Neural cell (in vitro differentiated cells): ENCODE results near the gene DOCK2. TPM values are rescaled to one million over a fixed set of nuclear protein-coding genes. Genes with fewer than 3 reads are reported as not detected.

ENCODE experiments used
- H2AFZ ChIP-seq: fragments of 200-600, 300-800 bp; sonication (generic), shearing (Covaris generic); 2 replicates; pipeline ENCODE4 v1.6.0; 2014; ENCODE audit warnings: low read depth, mild to moderate bottlenecking, antibody characterized with exemption, low read length, moderate library complexity
- H3F3A ChIP-seq: fragments of 200-600 bp; shearing (Covaris generic); 2 replicates; pipeline ENCODE4 v1.6.1; 2016; ENCODE audit warnings: mild to moderate bottlenecking, moderate library complexity, mixed read lengths, antibody characterized with exemption, low read length; ENCODE audit not compliant: insufficient read depth, poor library complexity, severe bottlenecking
- H3K27ac ChIP-seq: fragments of 200-600, 300-800 bp; sonication (generic), shearing (Covaris generic); 2 replicates; pipeline ENCODE4 v1.5.1; 2014; ENCODE audit warnings: mild to moderate bottlenecking, low read length, moderate library complexity
- H3K27me3 ChIP-seq: fragments of 300-800, 200-600 bp; sonication (generic), shearing (Covaris generic); 2 replicates; pipeline ENCODE4 v1.6.0; 2014; ENCODE audit warnings: mild to moderate bottlenecking, low read depth, low read length, moderate library complexity; ENCODE audit not compliant: insufficient read depth
- H3K36me3 ChIP-seq: fragments of 300-800, 200-600 bp; sonication (generic), shearing (Covaris generic); 2 replicates; pipeline ENCODE4 v1.5.1; 2014; ENCODE audit warnings: mild to moderate bottlenecking, antibody characterized with exemption, low read length, moderate library complexity; ENCODE audit not compliant: insufficient read depth
- H3K4me2 ChIP-seq: fragments of 300-800, 200-600 bp; sonication (generic), shearing (Covaris generic); 2 replicates; pipeline ENCODE4 v1.6.0; 2014; ENCODE audit warnings: mild to moderate bottlenecking, low read length
- H3K4me3 ChIP-seq: fragments of 300-800, 200-600 bp; sonication (generic), shearing (Covaris generic); 2 replicates; pipeline ENCODE4 v1.5.1; 2014; ENCODE audit warnings: mild to moderate bottlenecking, low read length, moderate library complexity
- H3K79me2 ChIP-seq: fragments of 200-600 bp; shearing (Covaris generic); replicated peaks from 2 replicates; pipeline ENCODE4 v1.6.0; 2014; ENCODE audit warnings: mild to moderate bottlenecking, low read length, moderate library complexity; ENCODE audit not compliant: insufficient read depth
- H3K9ac ChIP-seq: fragments of 300-800, 200-600 bp; sonication (generic), shearing (Covaris generic); 2 replicates; pipeline ENCODE4 v1.6.1; 2016; ENCODE audit warnings: mild to moderate bottlenecking, low read length, mixed read lengths
- H3K9me2 ChIP-seq: fragments of 200-600 bp; shearing (Covaris generic); 2 replicates; pipeline ENCODE4 v1.6.1; 2016; ENCODE audit warnings: mild to moderate bottlenecking, low read length, mixed read lengths; ENCODE audit not compliant: insufficient read depth
- H3K9me3 ChIP-seq: fragments of 200-600, 300-800 bp; sonication (generic), shearing (Covaris generic); 2 replicates; pipeline ENCODE4 v1.6.1; 2016; ENCODE audit warnings: mild to moderate bottlenecking, mixed run types, low read length, moderate library complexity, mixed read lengths
- H4K20me1 ChIP-seq: fragments of 200-600 bp; shearing (Covaris generic); 2 replicates; pipeline ENCODE4 v1.6.1; 2016; ENCODE audit warnings: mild to moderate bottlenecking, mixed run types; ENCODE audit not compliant: insufficient read depth
- EP300 ChIP-seq: fragments of 450-650 bp; conservative IDR thresholded peaks from 2 replicates; pipeline ENCODE4 v1.6.1; 2014; ENCODE audit warnings: antibody characterized with exemption, mild to moderate bottlenecking, moderate library complexity; ENCODE audit not compliant: poor library complexity, severe bottlenecking
- EZH2 ChIP-seq: fragments of 200-600, 300-800 bp; shearing (Covaris generic), sonication (generic); IDR thresholded peaks from 2 replicates; pipeline ENCODE4 v1.6.1; 2014; ENCODE audit warnings: antibody characterized with exemption, low read length, borderline replicate concordance, mild to moderate bottlenecking; ENCODE audit not compliant: insufficient read depth, poor library complexity, severe bottlenecking
- MXI1 ChIP-seq: fragments of 450-650 bp; conservative IDR thresholded peaks from 2 replicates; pipeline ENCODE4 v1.6.1; 2014; ENCODE audit warnings: antibody characterized with exemption, mild to moderate bottlenecking; ENCODE audit not compliant: poor library complexity, severe bottlenecking
- POLR2AphosphoS5 ChIP-seq: IDR thresholded peaks from 2 replicates; pipeline ENCODE4 v1.6.1; 2012
- RAD21 ChIP-seq: fragments of 450-650 bp; conservative IDR thresholded peaks from 2 replicates; pipeline ENCODE4 v1.6.1; 2014; ENCODE audit warnings: antibody characterized with exemption, mild to moderate bottlenecking, moderate library complexity
- REST ChIP-seq: IDR thresholded peaks from 2 replicates; pipeline ENCODE4 v1.6.1; 2012; ENCODE audit warnings: borderline replicate concordance
- SMC3 ChIP-seq: fragments of 450-650 bp; conservative IDR thresholded peaks from 2 replicates; pipeline ENCODE4 v1.6.1; 2014; ENCODE audit warnings: antibody characterized with exemption, mild to moderate bottlenecking, moderate library complexity; ENCODE audit not compliant: poor library complexity
- TAF1 ChIP-seq: IDR thresholded peaks from 2 replicates; pipeline ENCODE4 v1.6.1; 2012; ENCODE audit warnings: low read depth
- polyA plus RNA-seq: library from polyadenylated mRNA; depleted of rRNA; stranded (reverse); fragments of >200 nt; gene quantifications from 2 replicates; pipeline ENCODE4 v1.2.3, GENCODE V29; 2014
- TF ChIP-seq, protein P1 (sequence below): fragments of 450-650 bp; IDR thresholded peaks from 2 replicates; pipeline ENCODE4 v1.5.1; 2014; ENCODE audit warnings: antibody characterized with exemption, mild to moderate bottlenecking, moderate library complexity; ENCODE audit not compliant: poor library complexity, severe bottlenecking

DOCK2 gene
- polyA plus RNA-seq, 1 donor from 2014 or later: 0.15 TPM

- H3K9ac ChIP-seq: no peak overlapping the region
- H3F3A ChIP-seq: no peaks in the 10 kb centered on the region
- H3K4me3 ChIP-seq: no peak overlapping the region
- H3K9me3 ChIP-seq: no peaks in the 10 kb centered on the region
- no peak for TF ChIP-seq TAF1
- no peak for TF ChIP-seq REST
- no peak for TF ChIP-seq POLR2AphosphoS5
- TF ChIP-seq RAD21: no peak
- no peak for TF ChIP-seq SMC3
- TF ChIP-seq, protein P1, sequence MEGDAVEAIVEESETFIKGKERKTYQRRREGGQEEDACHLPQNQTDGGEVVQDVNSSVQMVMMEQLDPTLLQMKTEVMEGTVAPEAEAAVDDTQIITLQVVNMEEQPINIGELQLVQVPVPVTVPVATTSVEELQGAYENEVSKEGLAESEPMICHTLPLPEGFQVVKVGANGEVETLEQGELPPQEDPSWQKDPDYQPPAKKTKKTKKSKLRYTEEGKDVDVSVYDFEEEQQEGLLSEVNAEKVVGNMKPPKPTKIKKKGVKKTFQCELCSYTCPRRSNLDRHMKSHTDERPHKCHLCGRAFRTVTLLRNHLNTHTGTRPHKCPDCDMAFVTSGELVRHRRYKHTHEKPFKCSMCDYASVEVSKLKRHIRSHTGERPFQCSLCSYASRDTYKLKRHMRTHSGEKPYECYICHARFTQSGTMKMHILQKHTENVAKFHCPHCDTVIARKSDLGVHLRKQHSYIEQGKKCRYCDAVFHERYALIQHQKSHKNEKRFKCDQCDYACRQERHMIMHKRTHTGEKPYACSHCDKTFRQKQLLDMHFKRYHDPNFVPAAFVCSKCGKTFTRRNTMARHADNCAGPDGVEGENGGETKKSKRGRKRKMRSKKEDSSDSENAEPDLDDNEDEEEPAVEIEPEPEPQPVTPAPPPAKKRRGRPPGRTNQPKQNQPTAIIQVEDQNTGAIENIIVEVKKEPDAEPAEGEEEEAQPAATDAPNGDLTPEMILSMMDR: no peak
- no peak for TF ChIP-seq MXI1
- no peak for TF ChIP-seq EP300
- no peak for TF ChIP-seq EZH2
- H3K4me2 ChIP-seq: no peak overlapping the region
- no peaks in the 10 kb centered on the region for H3K36me3 ChIP-seq
- no peaks in the 10 kb centered on the region for H4K20me1 ChIP-seq
- no peaks in the 10 kb centered on the region for H3K27me3 ChIP-seq
- no peaks in the 10 kb centered on the region for H3K9me2 ChIP-seq
- no peak overlapping the region for H3K27ac ChIP-seq
- no peaks in the 10 kb centered on the region for H3K79me2 ChIP-seq
- H2AFZ ChIP-seq: no peak overlapping the region
Observed at GRCh38 chr5:169811023-169811422, 173.9 kb downstream of the DOCK2 start.

GRCh38 chr5:169811680-169812079, 174.6 kb downstream of the DOCK2 start:
- no peaks in the 10 kb centered on the region for H3F3A ChIP-seq
- H3K4me2 ChIP-seq: no peak overlapping the region

More at GRCh38 chr5:169811680-169812079, 174.6 kb downstream of the DOCK2 start:
- Histone ChIP-seq H2AFZ (no peak overlapping the region), H3K9me2 (no peaks in the 10 kb centered on the region), H3K36me3 (no peaks in the 10 kb centered on the region), H3K27me3 (no peaks in the 10 kb centered on the region), H4K20me1 (no peaks in the 10 kb centered on the region), H3K4me3 (no peak overlapping the region), H3K79me2 (no peaks in the 10 kb centered on the region), H3K9me3 (no peaks in the 10 kb centered on the region), H3K27ac (no peak overlapping the region), H3K9ac (no peak overlapping the region)
- no peak for TF ChIP-seq POLR2AphosphoS5
- no peak for TF ChIP-seq RAD21
- TF ChIP-seq TAF1: no peak
- no peak for TF ChIP-seq REST
- TF ChIP-seq EP300: no peak
- TF ChIP-seq, protein P1: no peak
- TF ChIP-seq EZH2: no peak
